GM10847 (cell line): ENCODE data around the gene PTTG1IP.

Experiments used
- POLR2A ChIP-seq: IDR thresholded peaks from 2 replicates; pipeline ENCODE4 v1.6.1; 2011; ENCODE audit not compliant: insufficient read length; ENCODE audit errors: extremely low read depth

Gene PTTG1IP

DNA sequence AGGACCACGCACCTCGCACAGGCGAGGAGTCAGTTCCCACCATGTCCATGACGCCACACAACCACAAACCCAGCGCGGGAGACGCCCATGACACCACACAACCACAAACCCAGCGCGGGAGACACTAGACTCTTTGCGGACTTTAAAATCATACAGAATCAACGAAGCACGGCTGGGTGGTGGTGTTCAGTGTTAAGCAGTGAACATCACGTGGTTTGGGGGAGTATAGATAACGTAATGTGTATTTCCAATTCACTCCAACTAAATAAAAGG, 19.2 kb downstream of the PTTG1IP start:
- no peak for TF ChIP-seq POLR2A

DNA sequence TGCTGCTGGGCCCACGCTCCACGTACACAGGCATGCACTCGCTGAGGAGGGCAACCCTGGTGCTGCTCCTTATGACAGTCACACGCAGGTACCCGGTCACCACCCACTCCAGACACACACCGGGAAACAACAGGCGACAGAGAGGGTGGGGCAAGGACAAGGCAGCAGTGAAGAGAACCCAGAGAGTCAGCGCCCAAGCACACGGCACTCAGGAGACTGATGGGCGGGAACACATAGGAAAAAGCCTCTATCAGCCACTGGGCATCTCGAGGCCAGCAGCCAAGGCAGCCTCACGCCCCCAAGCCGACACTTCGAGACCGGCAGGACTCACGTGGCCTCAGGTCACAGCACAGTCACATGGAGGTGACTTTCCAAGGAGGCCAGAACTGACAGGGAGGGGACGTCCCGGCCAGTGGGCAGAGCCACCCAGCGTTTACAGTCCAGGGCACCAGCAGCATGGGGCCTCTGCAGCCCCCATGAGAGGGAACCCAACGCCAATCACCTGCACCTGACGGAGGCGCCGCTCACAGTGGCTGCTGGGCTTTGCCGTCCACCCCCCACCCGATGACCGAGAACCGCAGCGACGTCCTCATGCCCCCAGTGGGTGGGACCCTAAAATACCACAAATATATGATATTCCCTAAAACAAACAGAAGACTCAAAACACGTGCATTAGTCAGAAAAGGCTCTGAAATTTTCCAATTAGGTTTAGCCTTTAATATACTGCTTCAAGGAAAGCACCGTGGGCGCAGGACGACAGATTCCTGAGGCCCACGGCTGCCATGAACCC, 19.7 kb downstream of the PTTG1IP start:
- no peak for TF ChIP-seq POLR2A

DNA sequence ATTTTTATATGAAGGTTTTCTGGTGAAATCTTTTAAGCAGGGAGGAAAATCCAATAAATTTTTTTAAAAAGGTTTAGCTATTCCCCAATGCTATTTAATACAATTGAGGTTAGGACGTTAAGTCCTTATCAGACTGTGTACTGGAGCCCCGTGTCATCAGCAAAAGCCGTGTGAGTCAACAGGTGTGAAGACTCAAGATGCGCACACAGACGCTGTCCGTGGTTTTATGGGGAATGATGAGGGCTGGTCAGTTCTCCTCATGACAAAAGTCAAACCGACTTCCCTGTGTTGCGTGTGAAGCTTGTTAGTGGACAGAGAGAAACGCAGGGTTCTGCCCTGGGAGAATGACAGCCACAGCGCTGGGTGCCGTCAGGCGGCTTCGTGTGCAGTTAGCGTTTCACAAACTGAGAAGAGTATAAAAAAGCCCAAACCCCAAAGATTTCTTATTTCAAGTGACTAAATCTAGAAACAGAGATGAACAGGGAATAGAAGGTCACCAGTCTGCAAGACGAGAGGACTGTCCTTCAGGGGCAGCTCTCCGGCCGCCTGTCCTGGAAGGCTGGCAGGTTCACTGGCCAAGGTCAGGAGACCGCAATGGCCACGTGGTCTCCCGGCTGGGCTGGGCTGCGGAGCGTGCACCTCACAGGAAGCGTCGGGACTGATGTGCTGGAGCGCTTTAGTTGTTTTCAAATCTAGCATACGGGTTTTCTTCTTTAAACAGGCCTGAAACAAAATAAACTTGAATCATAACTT, 22.4 kb downstream of the PTTG1IP start:
- TF ChIP-seq POLR2A, result no peak

DNA sequence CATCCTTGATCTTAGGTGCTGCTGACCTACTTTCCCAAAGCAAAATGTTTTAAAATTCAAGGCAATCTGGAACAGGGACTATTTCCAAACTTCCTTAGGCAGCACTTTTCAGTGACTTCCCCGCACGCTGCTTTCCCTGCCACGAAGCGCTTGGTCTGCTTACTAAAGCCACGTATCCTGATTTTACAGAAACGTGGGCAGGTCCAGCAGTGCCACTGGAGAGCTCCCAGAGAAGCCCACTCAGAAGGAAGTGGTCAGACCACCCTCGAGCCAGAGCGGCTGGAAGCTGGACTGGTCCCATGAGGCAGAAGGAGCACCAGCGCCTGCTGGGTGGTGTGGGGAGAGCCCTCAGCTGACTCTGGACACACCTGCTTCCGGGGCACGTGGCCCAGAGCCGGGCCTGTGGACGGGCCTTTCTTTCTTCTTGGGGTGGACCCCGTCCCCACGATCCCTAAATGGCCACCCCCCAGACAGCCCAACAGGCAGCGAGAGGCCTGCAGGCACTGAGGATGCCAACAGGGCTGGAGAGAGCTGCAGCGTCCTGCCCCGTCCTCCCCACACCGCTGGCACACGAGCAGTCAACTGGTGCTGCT, 23.2 kb downstream of the PTTG1IP start:
- TF ChIP-seq POLR2A, result no peak

DNA sequence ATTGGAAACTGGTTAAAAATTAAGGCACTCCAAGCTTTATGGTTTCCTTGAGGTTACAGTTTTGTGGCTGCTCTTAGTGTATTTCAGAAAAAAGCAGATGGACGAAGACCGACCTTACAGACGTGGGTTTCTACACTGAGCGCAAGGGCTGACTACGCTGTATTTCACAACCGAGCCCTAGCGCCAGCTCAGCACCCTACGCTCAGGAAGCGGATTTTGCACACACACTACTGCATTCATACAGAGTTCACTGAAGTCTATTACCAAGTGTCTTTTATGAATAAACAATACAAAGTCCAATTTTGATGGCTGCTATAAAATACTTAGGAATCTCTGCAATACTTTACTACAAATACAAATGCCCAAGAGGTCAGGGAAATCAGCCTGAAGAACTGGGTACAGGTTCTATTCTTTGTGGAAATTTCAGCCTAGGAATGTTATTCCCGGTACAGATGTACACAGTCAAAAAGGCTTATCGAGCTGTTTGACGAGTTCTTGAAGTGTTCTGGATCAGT, 23.8 kb downstream of the PTTG1IP start:
- no peak for TF ChIP-seq POLR2A

DNA sequence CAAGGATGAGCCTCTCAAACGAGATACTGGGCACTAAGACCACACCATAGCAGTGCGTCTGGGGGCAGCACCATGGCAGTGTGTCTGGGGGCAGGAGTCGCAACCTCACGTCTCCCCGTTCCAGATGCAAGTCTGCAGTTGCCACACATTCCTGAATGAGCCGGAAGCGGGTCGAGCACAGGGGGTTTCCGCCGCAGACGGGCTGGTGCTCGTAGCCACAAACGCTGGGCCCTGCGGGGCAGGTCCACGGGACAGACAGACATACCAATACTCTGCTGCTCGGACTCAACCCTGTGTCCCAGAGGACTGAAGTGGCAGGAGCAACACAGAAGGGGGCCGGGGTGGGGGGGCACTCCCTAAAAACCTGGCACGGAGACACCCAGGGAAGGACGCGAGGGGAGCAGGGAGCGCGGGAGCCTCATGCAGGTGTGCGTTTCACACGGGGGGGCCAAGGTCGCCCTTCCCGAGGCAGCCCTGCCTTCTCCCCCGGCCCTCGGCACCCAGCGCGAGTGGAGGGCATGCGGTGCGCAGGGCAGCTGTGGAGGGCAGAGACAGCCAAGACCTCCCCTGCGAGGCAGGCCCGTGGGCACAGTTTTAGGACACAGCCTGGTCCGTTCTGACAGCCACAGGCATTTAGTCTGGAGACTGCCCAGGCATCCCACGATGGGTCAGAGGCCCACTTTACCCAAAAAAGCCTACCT, 24.5 kb downstream of the PTTG1IP start:
- TF ChIP-seq POLR2A, result no peak

DNA sequence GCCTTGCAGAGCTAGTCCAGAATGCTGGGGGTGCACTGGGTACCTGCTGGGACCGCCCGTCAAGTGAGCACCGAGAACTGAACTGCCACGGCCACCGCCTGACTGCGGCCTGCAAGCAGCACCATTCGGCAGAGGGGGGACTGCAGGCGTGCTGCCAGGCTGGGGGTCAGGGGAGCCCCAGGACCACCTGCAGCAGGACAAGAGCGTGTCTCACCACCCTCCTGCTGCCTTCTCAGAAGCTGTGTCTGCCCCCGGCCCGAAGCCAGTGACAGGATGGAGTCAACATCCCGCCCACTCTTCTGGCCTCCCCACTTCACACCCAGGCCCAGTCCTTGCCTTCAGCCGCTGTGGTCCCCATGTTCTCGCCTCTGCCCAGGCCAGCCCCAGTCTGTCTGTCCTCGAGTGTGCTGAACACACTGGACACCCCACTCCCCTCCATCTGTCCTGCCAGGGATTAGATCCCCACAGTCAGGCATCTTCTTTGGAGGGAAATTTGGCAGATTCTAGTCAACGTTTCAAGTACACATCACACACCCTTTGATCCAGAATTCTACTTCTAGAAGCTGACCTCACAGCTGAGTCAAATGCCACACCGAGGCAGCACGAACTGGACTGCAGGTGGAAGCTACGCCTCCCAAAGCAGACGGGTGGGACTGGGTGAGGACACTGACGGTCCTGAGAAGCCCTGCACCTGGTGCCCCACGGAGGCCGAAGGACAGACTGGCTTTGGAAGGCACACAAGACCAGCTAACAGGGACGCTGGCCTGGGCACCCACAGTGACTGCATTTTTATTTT, 26.0 kb downstream of the PTTG1IP start:
- TF ChIP-seq POLR2A, result no peak

DNA sequence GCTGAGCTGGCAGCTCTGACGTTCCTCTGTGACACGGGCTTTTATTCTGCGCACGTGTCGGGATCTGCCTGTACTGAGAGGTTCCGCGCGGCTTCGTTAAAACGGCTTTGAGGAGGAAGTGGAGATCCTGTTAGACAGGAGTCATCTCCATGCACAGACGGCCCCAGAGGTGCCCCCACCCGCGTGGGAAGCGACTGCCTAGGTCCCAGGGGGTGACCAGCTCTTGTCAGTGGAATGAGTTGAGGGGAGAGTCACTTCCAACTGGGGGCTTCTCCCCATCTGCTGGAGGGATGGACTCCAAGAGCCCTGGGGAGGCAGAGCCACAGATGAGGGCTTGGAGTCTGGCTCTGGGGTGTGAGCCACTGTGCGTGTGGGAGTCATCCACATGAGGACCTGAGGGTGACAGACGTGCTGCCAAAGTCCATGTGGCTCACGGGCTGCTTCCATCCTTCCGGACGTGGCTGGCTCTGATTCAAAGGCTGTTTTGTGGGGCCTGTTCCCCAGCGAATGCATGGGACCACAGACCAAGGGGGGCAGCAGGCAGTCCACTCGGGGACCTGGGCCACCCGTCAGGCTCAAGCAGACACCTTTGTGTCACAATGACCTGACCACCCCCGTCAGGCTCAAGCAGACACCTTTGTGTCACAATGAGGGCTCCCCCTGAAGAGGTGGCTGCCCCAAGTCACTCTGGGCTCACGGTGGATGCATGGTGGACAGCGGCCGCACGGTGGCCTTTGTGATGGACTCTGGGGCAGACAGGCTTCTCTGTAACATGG, 26.8 kb downstream of the PTTG1IP start:
- TF ChIP-seq POLR2A, result no peak

DNA sequence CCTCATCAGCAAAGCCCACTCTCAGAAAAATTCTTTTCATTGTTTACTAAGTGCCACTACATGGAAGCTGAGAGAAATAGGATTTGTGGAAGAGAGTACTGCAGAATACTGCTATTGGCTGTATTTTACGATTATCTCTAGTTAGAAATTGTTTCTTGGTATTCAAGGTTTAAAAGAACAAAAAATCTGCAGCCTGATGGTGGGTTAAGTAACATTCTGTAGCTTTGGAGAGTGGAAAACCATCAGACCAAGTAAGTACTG, 27.3 kb downstream of the PTTG1IP start:
- TF ChIP-seq POLR2A, result no peak

DNA sequence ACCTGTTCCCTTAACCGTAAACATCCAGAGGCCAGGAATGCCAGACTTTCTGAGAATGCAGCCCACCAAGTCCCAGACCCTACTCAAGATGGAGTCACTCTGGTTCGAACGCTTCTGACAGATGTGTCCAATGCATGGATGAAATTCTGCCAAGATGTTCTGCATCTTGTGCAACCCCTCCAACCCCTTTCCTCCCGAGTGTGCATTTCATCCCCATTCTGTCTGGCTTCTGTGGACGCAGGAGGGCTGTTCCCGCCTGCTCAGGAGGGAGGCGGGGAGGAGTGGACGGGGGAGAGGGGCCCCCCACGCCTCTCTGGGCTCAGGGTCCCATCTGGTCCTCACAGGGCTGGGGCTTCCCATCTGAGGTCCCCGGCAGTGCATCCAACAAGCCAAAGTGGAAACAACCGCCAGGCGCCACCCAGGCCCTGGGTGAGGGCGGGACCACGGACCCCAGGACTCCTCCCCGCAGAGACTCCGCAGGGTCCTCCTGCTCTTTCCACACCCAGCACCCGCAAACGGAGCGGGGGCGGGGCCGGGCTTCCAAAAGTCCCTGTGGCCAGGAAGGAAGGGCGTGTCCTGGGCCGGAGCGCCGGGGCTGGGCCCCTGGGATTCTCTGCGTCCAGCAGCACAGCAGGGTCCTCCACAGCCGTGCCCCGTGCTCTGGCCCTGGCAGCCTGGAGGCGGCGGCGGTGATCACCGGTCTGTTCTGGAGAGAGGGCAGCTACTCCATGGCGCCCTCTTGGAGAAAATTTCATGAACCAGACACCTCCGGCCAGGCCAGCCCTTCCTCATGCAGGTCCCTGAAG, 27.9 kb downstream of the PTTG1IP start:
- no peak for TF ChIP-seq POLR2A

DNA sequence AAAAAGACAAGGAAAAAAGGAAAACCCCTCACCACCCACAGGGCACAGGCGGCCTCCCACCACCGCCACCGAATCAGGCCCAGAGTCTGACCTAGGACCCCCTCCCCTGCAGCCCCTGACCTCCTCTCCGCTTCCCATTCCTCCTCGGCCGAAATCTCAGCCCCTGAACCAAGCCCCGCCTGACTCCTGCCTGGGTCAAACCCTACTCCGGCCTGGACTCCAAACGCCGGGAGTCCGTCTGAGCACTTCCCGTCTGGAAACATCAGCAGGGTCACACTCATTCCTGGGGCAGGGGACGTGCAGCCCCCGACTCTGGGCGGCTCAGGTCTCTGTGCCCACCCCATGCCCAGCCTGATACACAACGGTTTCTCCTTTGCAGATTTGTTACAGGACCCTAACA, 29.2 kb downstream of the PTTG1IP start:
- TF ChIP-seq POLR2A, result no peak

DNA sequence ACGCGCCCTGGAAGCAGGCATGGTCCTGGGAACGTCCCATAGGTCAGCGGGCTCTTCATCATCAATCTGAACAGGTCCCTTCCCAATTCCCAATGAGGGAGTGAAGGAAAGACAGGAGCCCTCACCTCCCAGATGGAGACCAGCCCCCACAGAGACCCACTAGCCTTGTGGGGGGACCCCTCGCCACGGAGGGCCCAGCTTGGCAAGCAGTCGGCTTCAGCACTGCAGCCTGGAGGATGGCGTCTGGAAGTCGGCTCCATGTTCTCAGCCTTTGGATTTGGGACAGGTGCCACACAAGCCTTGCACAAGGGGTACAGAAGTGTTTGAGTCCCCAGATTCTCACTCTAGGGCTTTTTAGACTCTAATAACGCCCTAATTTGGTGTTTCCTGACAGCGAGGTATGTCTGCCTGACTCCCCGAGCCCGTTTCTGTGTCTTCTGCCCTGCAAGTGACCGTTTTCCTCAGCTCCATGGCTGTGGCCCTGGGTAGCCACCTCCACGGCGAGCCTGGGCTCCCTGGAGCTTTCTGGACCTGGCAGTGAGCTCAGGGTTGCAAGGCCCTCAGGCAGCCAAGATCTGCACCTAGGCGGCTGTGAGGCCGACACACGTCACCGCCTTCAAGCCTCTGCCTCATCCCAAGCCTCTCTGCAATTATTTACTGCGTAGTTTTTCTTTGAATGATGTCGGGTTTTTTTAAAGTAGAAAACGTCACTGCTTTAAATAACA, 30.6 kb downstream of the PTTG1IP start:
- no peak for TF ChIP-seq POLR2A

DNA sequence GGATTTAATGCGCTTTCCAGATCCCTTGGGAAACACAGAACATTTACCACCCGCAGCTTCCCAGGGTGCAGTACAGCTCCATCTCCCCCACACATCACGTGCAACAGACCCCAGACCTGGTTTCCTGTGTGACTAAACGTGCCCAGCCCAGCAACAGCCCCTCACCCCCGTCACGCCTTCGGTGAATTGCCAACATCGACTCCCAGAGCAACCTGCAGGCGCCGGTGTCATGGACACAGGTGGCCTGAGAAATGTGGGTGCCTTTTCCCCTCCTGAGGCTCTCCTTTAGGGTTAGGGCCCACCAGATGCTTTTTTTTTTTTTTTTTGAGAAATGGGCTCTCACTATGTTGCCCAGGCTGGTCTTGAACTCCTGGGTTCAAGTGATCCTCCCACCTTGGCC, 31.4 kb downstream of the PTTG1IP start:
- no peak for TF ChIP-seq POLR2A
